SH-SY5Y (cell line): Measurements from ENCODE around the gene LAMC3.

Experiments
- GATA2 ChIP-seq: IDR thresholded peaks from 2 replicates; pipeline ENCODE4 v1.6.1; 2011; ENCODE audit warnings: mild to moderate bottlenecking, low read depth, low read length
- GATA3 ChIP-seq: IDR thresholded peaks from 2 replicates; pipeline ENCODE4 v1.6.1; 2011; ENCODE audit warnings: low read depth, mild to moderate bottlenecking, low read length, moderate library complexity

LAMC3 gene

GRCh38 chr9:131111854-131112311 lies 102.9 kb downstream of the LAMC3 start:
- no peak for TF ChIP-seq GATA2
- TF ChIP-seq GATA3: no peak

GRCh38 chr9:131112374-131113154 lies 103.6 kb downstream of the LAMC3 start:
- no peak for TF ChIP-seq GATA3
- no peak for TF ChIP-seq GATA2

GRCh38 chr9:131113655-131114054 lies 104.7 kb downstream of the LAMC3 start:
- TF ChIP-seq GATA2: no peak
- TF ChIP-seq GATA3: no peak

DNA sequence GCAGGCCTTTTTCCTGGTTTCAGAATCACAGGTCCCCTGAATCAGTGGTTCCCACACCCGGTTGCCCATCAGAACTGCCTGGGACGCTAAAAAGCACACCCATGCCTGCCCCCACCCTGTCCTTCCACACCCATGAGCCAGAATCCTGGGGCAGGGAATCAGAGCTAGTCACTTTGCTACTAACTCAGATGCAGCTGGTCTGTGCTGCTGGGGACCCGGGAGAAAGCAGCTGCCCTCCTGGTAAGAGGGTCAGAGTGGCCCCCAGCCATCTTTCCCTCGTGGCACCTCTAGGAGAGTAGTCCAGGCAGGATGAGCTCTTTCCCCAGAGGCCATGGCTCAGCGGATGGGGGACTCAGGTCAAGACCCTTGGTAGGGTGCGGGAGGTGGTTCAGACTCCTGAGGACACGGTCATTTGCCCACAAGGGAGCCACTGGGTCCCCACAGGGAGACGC lies 105.1 kb downstream of the LAMC3 start:
- TF ChIP-seq GATA2 (no peak), GATA3 (no peak)

GRCh38 chr9:131116281-131117120 lies 107.5 kb downstream of the LAMC3 start:
- no peak for TF ChIP-seq GATA3

DNA sequence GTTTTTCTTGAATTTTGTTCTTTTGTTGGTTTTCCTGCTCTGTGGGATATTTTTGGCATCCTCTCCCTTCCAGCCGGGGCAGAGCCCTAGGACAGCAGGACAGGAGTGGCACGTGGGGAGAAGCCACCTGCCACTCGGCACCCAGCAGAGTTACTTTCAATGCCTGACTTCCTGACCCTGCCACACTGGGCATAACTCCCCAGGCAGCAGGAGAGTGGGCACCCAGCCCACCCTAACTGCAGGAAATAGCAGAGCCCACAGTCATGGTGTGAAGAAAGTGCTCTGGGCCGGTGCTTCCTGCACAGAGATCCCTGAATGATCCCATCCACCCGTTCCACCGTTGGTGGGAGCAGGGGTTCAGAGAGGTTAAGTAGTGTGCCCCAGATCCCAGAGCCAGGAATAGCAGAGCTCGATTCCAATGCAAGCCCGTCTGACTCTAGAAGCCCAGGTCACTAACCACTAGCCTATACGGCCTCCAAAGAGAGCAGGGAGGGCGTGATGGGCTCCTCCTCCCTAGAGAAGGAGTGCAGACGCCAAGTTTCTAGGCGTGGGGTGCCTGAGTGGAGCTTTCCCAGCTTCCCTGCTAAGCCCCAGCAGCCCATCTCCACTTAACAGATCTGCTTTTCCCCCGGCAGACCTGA lies 108.3 kb downstream of the LAMC3 start:
- TF ChIP-seq GATA2 (no peak), GATA3 (no peak)

DNA sequence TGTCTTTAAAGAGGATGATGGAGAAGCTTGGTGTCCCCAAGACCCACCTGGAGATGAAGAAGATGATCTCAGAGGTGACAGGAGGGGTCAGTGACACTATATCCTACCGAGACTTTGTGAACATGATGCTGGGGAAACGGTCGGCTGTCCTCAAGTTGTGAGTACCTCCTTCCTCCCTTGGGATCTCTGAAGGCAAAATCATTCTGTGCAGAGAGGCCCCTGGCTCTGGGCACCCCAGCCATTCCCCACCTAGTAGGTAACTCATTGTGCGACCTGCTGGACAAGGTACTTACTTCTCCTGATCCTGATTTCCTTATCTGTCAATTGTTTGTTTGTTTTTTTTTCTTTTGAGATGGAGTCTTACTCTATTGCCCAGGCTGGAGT lies 108.8 kb downstream of the LAMC3 start:
- TF ChIP-seq GATA3 (no peak), GATA2 (no peak)

GRCh38 chr9:131119600-131119999 lies 110.6 kb downstream of the LAMC3 start:
- TF ChIP-seq GATA3: no peak
- TF ChIP-seq GATA2: no peak

- TF ChIP-seq GATA3 (no peak), GATA2 (no peak)
Measured at GRCh38 chr9:131120620-131121228, 111.8 kb downstream of the LAMC3 start.

DNA sequence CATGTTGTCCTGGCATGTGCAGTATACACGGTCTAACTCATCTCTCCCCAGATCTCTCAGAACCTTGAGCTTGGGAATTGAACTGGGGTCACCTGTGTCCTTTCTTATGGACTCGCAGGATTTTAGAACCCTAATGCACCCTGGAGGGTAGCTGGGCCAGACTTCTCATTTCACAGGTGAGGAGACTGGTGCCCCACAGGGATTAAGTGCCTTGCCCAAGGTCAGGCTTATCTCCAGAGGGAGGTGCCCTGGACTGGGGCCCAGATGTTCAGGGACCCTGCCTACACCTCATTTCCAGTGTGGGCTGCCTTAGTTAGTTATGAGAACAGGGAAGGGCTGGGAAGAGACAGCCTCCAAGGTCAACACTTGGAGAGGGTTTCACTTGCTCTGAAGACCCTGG lies 112.4 kb downstream of the LAMC3 start:
- TF ChIP-seq GATA3 (no peak), GATA2 (no peak)

- TF ChIP-seq GATA2: no peak
- TF ChIP-seq GATA3: no peak
Measured at GRCh38 chr9:131122158-131122557, 113.2 kb downstream of the LAMC3 start.

- TF ChIP-seq GATA2 (no peak), GATA3 (no peak)
Measured at GRCh38 chr9:131125038-131125287, 116.0 kb downstream of the LAMC3 start.

GRCh38 chr9:131125288-131126058 lies 116.5 kb downstream of the LAMC3 start, which contains the start of gene NUP214:
Gene NUP214 (plus strand): TSS chr9:131125586. CDS start chr9:131125705, 119 bp downstream.
- no peak for TF ChIP-seq GATA3
- TF ChIP-seq GATA2: no peak

- TF ChIP-seq GATA2: no peak
- no peak for TF ChIP-seq GATA3
Measured at GRCh38 chr9:131126059-131126426, 117.1 kb downstream of the LAMC3 start.
